Measurements from ENCODE around the gene AUP1.

The AUP1 gene

GRCh38 chr2:74558284-74559230, 29.1 kb upstream of the AUP1 start:
- DNase-seq (ENCODE audit: low read depth), result no peak
- no peak for TF ChIP-seq CTCF (conservative IDR thresholded peaks at IDR 0.05; ENCODE audit: control insufficient read depth, insufficient read depth, low read depth, low read length)
- no peak overlapping the region for H3K4me3 ChIP-seq (ENCODE audit: control insufficient read depth, low read depth, low read length)

- no peak for DNase-seq (ENCODE audit: low read depth)
- no peak overlapping the region for H3K4me3 ChIP-seq (ENCODE audit: control insufficient read depth, low read depth, low read length)
- no peak for TF ChIP-seq CTCF (conservative IDR thresholded peaks at IDR 0.05; ENCODE audit: control insufficient read depth, insufficient read depth, low read depth, low read length)
These were observed 27.4 kb upstream of the AUP1 start for GRCh38 chr2:74556831-74557370.

GRCh38 chr2:74556159-74556558, 26.7 kb upstream of the AUP1 start:
- no peak overlapping the region for H3K4me3 ChIP-seq (ENCODE audit: control insufficient read depth, low read depth, low read length)
- no peak for TF ChIP-seq CTCF (conservative IDR thresholded peaks at IDR 0.05; ENCODE audit: control insufficient read depth, insufficient read depth, low read depth, low read length)
- no peak for DNase-seq (ENCODE audit: low read depth)

GRCh38 chr2:74555610-74556103, 26.2 kb upstream of the AUP1 start:
- no peak for TF ChIP-seq CTCF (conservative IDR thresholded peaks at IDR 0.05; ENCODE audit: control insufficient read depth, insufficient read depth, low read depth, low read length)
- no peak for DNase-seq (ENCODE audit: low read depth)
- H3K4me3 ChIP-seq (ENCODE audit: control insufficient read depth, low read depth, low read length), result peak overlapping the region; percentile 98

GRCh38 chr2:74554820-74555531, 25.5 kb upstream of the AUP1 start:
- DNase-seq (ENCODE audit: low read depth), result peak; percentile 19
- no peak for TF ChIP-seq CTCF (conservative IDR thresholded peaks at IDR 0.05; ENCODE audit: control insufficient read depth, insufficient read depth, low read depth, low read length)
- peak overlapping the region; percentile 98 for H3K4me3 ChIP-seq (ENCODE audit: control insufficient read depth, low read depth, low read length)

GRCh38 chr2:74553892-74554819, 24.6 kb upstream of the AUP1 start, which contains the start of the genes DOK1 and LOXL3:
Gene DOK1 (plus strand): TSS chr2:74554720. CDS start chr2:74554755, 35 bp downstream.
Gene LOXL3 (minus strand): TSS chr2:74553942. CDS start chr2:74552634, 1,308 bp downstream.
- peak within 1 kb of the TSS; percentile 98 for H3K4me3 ChIP-seq (ENCODE audit: control insufficient read depth, low read depth, low read length)
- TF ChIP-seq CTCF (conservative IDR thresholded peaks at IDR 0.05; ENCODE audit: control insufficient read depth, insufficient read depth, low read depth, low read length), result no peak
- peak; percentile 84 for DNase-seq (ENCODE audit: low read depth)
